H9 (cell line): ENCODE data around the gene DAGLB. TPM values are rescaled to one million over a fixed set of nuclear protein-coding genes. Genes with fewer than 3 reads are reported as not detected.

ENCODE experiments used
- DNase-seq: peaks from one replicate; pipeline ENCODE4 v3.0.0-alpha.2; 2017
- H2AFZ ChIP-seq: one replicate; pipeline ENCODE4 v1.6.1; 2013; ENCODE audit warnings: mild to moderate bottlenecking, low read length, control low read depth, moderate library complexity
- H2AK5ac ChIP-seq: 2 replicates; pipeline ENCODE4 v1.6.1; 2013; ENCODE audit warnings: low read length, control low read depth, mixed read lengths; ENCODE audit not compliant: insufficient read length
- H2BK120ac ChIP-seq: one replicate; pipeline ENCODE4 v1.6.1; 2013; ENCODE audit warnings: low read depth, mild to moderate bottlenecking, low read length, control low read depth, inconsistent platforms; ENCODE audit not compliant: poor library complexity, severe bottlenecking
- H2BK12ac ChIP-seq: 2 replicates; pipeline ENCODE4 v1.6.1; 2013; ENCODE audit warnings: low read length, control low read depth, mixed read lengths, low read depth; ENCODE audit not compliant: insufficient read length
- H2BK15ac ChIP-seq: 2 replicates; pipeline ENCODE4 v1.6.1; 2013; ENCODE audit warnings: low read depth, low read length, control low read depth
- H2BK20ac ChIP-seq: one replicate; pipeline ENCODE4 v1.6.1; 2013; ENCODE audit warnings: low read depth, mild to moderate bottlenecking, low read length, control low read depth, inconsistent platforms; ENCODE audit not compliant: poor library complexity, severe bottlenecking
- H2BK5ac ChIP-seq: 2 replicates; pipeline ENCODE4 v1.6.1; 2013; ENCODE audit warnings: low read length, control low read depth, mixed read lengths; ENCODE audit not compliant: insufficient read length
- H3K14ac ChIP-seq: 2 replicates; pipeline ENCODE4 v1.6.1; 2013; ENCODE audit warnings: low read length, control low read depth; ENCODE audit not compliant: insufficient read depth
- H3K18ac ChIP-seq: 2 replicates; pipeline ENCODE4 v1.6.1; 2013; ENCODE audit warnings: low read depth, mild to moderate bottlenecking, mixed read lengths, low read length, control low read depth; ENCODE audit not compliant: insufficient read length
- H3K23ac ChIP-seq: 2 replicates; pipeline ENCODE4 v1.6.1; 2013; ENCODE audit warnings: low read length, control low read depth, mixed read lengths, low read depth; ENCODE audit not compliant: insufficient read length
- H3K23me2 ChIP-seq: 2 replicates; pipeline ENCODE4 v1.6.1; 2013; ENCODE audit warnings: low read depth, mild to moderate bottlenecking, mixed read lengths, low read length, control low read depth; ENCODE audit not compliant: insufficient read length, poor library complexity, severe bottlenecking
- H3K27ac ChIP-seq: 2 replicates; pipeline ENCODE4 v1.5.1; 2013; ENCODE audit warnings: low read length, control low read depth, mixed read lengths, low read depth; ENCODE audit not compliant: insufficient read length
- H3K27me3 ChIP-seq: 2 replicates; pipeline ENCODE4 v1.6.1; 2013; ENCODE audit warnings: low read length, control low read depth, inconsistent platforms; ENCODE audit not compliant: insufficient read depth
- H3K4ac ChIP-seq: 2 replicates; pipeline ENCODE4 v1.6.1; 2013; ENCODE audit warnings: low read depth, mild to moderate bottlenecking, control low read depth, inconsistent platforms, low read length, moderate library complexity
- H3K4me1 ChIP-seq: 2 replicates; pipeline ENCODE4 v1.6.1; 2013; ENCODE audit warnings: low read length, control low read depth, inconsistent platforms; ENCODE audit not compliant: insufficient read depth
- H3K4me2 ChIP-seq: 2 replicates; pipeline ENCODE4 v1.6.1; 2013; ENCODE audit warnings: low read length, control low read depth, mixed read lengths; ENCODE audit not compliant: insufficient read length, insufficient read depth
- H3K56ac ChIP-seq: 2 replicates; pipeline ENCODE4 v1.6.1; 2013; ENCODE audit warnings: low read depth, mild to moderate bottlenecking, mixed read lengths, low read length, control low read depth; ENCODE audit not compliant: insufficient read length
- H3K79me1 ChIP-seq: 2 replicates; pipeline ENCODE4 v1.6.1; 2013; ENCODE audit warnings: low read depth, mild to moderate bottlenecking, moderate library complexity, low read length, control low read depth, inconsistent platforms; ENCODE audit not compliant: insufficient read depth, poor library complexity, severe bottlenecking
- H3K79me2 ChIP-seq: 2 replicates; pipeline ENCODE4 v1.6.1; 2013; ENCODE audit warnings: low read length, control low read depth, inconsistent platforms; ENCODE audit not compliant: insufficient read depth
- H3K9ac ChIP-seq: 2 replicates; pipeline ENCODE4 v1.6.1; 2013; ENCODE audit warnings: low read length, control low read depth, mixed read lengths; ENCODE audit not compliant: insufficient read length; ENCODE audit errors: extremely low read depth
- H3K9me3 ChIP-seq: one replicate; pipeline ENCODE4 v1.6.1; 2013; ENCODE audit warnings: low read depth, low read length, inconsistent platforms; ENCODE audit not compliant: control insufficient read depth
- H3T11ph ChIP-seq: one replicate; pipeline ENCODE4 v1.6.1; 2013; ENCODE audit warnings: mild to moderate bottlenecking, low read length, control low read depth, inconsistent platforms
- H4K20me1 ChIP-seq: one replicate; pipeline ENCODE4 v1.6.1; 2013; ENCODE audit not compliant: control insufficient read depth, insufficient read length, insufficient read depth
- H4K5ac ChIP-seq: 2 replicates; pipeline ENCODE4 v1.6.1; 2013; ENCODE audit warnings: low read depth, mild to moderate bottlenecking, mixed read lengths, low read length, control low read depth; ENCODE audit not compliant: insufficient read length
- H4K8ac ChIP-seq: replicated peaks from 2 replicates; pipeline ENCODE4 v1.6.1; 2013; ENCODE audit warnings: low read length, control low read depth, mixed read lengths, low read depth; ENCODE audit not compliant: insufficient read length
- H4K91ac ChIP-seq: 2 replicates; pipeline ENCODE4 v1.6.1; 2013; ENCODE audit warnings: low read depth, mild to moderate bottlenecking, moderate library complexity, mixed read lengths, low read length, control low read depth; ENCODE audit not compliant: insufficient read length
- H3K27ac Mint-ChIP-seq, 3 experiments: 2 replicates in 2 of 3; 3 replicates in 1 of 3; pipeline ENCODE4 v1.8.0; 2020 to 2021; ENCODE audit warnings: mixed read lengths in 3 of 3, mild to moderate bottlenecking in 1 of 3, moderate library complexity in 1 of 3
- H3K27me3 Mint-ChIP-seq: 2 replicates; pipeline ENCODE4 v1.8.0; 2021; ENCODE audit warnings: low read depth, mild to moderate bottlenecking, moderate library complexity, mixed read lengths
- H3K36me3 Mint-ChIP-seq, 3 experiments: 2 replicates in 2 of 3; 3 replicates in 1 of 3; pipeline ENCODE4 v1.8.0; 2020 to 2021; ENCODE audit warnings: low read depth in 3 of 3, mixed read lengths in 3 of 3; ENCODE audit not compliant: insufficient read depth in 1 of 3
- H3K4me1 Mint-ChIP-seq, 2 experiments: 2 replicates each; pipeline ENCODE4 v1.8.0; 2020; ENCODE audit warnings: mixed read lengths in 2 of 2
- H3K4me3 Mint-ChIP-seq, 2 experiments: 2 replicates in 1 of 2; 3 replicates in 1 of 2; pipeline ENCODE4 v1.8.0; 2020 to 2021; ENCODE audit warnings: mild to moderate bottlenecking in 2 of 2, mixed read lengths in 2 of 2, moderate library complexity in 1 of 2
- H3K9me3 Mint-ChIP-seq, 2 experiments: 2 replicates in 1 of 2; 3 replicates in 1 of 2; pipeline ENCODE4 v1.8.0; 2020; ENCODE audit warnings: mild to moderate bottlenecking in 2 of 2, mixed read lengths in 2 of 2, moderate library complexity in 1 of 2
- CTCF ChIP-seq: fragments of 200-600 bp; sonication (generic); conservative IDR thresholded peaks from 3 replicates; pipeline ENCODE4 v1.8.0; 2021; ENCODE audit warnings: antibody characterized with exemption, mild to moderate bottlenecking
- WGBS: extraction: QIAGEN DNeasy Blood & Tissue Kit; methylation state at CpG from one replicate; pipeline ENCODE4 v1.1.7; 2013; ENCODE audit warnings: missing lambda C conversion rate, low lambda C conversion rate, mixed read lengths; ENCODE audit not compliant: insufficient read length; ENCODE audit errors: extremely low coverage; 5-methylcytosine and 5-hydroxymethylcytosine counted together
- total RNA-seq: library from RNA; stranded (reverse); gene quantifications from 2 replicates; pipeline ENCODE4 v1.2.1, GENCODE V29; 2021

Gene DAGLB
- total RNA-seq, 1 experiment from 2014 or later: 46.4 TPM

GRCh38 chr7:6437251-6437650 lies 10.5 kb downstream of the DAGLB start:
- Histone ChIP-seq H2BK5ac (no peak overlapping the region), H2BK20ac (no peak overlapping the region), H3K4me1 (no peaks in the 10 kb centered on the region; the same call in 1 of the 2 replicates), H3K18ac (no peak overlapping the region), H2BK12ac (no peak overlapping the region), H3K56ac (no peak overlapping the region), H3K4ac (no peak overlapping the region), H4K8ac (no peak overlapping the region), H3K27me3 (no peaks in the 10 kb centered on the region), H3K23ac (no peak overlapping the region), H4K91ac (no peak overlapping the region), H3K9me3 (no peaks in the 10 kb centered on the region), H3K79me2 (peaks cover 19% of the 10 kb centered on the region), H3K14ac (no peak overlapping the region), H4K20me1 (no peaks in the 10 kb centered on the region), H2BK15ac (no peak overlapping the region), H3K4me2 (no peak overlapping the region), H3K79me1 (peaks cover 9% of the 10 kb centered on the region), H3K23me2 (no peaks in the 10 kb centered on the region), H2AFZ (no peak overlapping the region), H3K9ac (no peak overlapping the region), H4K5ac (no peak overlapping the region), H2BK120ac (no peak overlapping the region), H3T11ph (no peak overlapping the region), H3K27ac (no peak overlapping the region), H2AK5ac (no peak overlapping the region)
- no peak for TF ChIP-seq CTCF
- peaks cover 13 to 27% of the 10 kb centered on the region in 2 experiments for H3K4me1 Mint-ChIP-seq
- no peak overlapping the region for H3K27ac Mint-ChIP-seq
- H3K27me3 Mint-ChIP-seq: no peaks in the 10 kb centered on the region
- WGBS: no CpG with 5 or more reads among the region's 6 CpGs
- H3K4me3 Mint-ChIP-seq: no peak overlapping the region
- DNase-seq: no peak
- H3K9me3 Mint-ChIP-seq: no peaks in the 10 kb centered on the region
- H3K36me3 Mint-ChIP-seq: peaks cover 31 to 55% (median 41%) of the 10 kb centered on the region in 3 experiments; a peak in 6 of 7 replicates
